Breast epithelium (tissue), 3 donors: Measurements from ENCODE around the gene GBF1.

Experiments
- POLR2A ChIP-seq: fragments of 450-650 bp; IDR thresholded peaks from one replicate; pipeline ENCODE4 v1.6.1; 2016; ENCODE audit warnings: antibody characterized with exemption, mild to moderate bottlenecking, moderate library complexity
- POLR2AphosphoS5 ChIP-seq, 3 donors: sonication (generic); formaldehyde crosslinking; IDR thresholded peaks; one replicate each; pipeline ENCODE4 v1.6.1; 2017; ENCODE audit warnings: antibody characterized with exemption in 3 of 3
- TF ChIP-seq, protein P1 (sequence below), 3 donors: fragments of 450-650 bp; IDR thresholded peaks; one replicate each; pipeline ENCODE4 v1.5.1; 2016 to 2017; ENCODE audit warnings: antibody characterized with exemption in 3 of 3, mild to moderate bottlenecking in 3 of 3, moderate library complexity in 3 of 3

GRCh38 chr10:102298899-102299298 is 53.6 kb downstream of the GBF1 start:
- TF ChIP-seq, protein P1, sequence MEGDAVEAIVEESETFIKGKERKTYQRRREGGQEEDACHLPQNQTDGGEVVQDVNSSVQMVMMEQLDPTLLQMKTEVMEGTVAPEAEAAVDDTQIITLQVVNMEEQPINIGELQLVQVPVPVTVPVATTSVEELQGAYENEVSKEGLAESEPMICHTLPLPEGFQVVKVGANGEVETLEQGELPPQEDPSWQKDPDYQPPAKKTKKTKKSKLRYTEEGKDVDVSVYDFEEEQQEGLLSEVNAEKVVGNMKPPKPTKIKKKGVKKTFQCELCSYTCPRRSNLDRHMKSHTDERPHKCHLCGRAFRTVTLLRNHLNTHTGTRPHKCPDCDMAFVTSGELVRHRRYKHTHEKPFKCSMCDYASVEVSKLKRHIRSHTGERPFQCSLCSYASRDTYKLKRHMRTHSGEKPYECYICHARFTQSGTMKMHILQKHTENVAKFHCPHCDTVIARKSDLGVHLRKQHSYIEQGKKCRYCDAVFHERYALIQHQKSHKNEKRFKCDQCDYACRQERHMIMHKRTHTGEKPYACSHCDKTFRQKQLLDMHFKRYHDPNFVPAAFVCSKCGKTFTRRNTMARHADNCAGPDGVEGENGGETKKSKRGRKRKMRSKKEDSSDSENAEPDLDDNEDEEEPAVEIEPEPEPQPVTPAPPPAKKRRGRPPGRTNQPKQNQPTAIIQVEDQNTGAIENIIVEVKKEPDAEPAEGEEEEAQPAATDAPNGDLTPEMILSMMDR (IDR thresholded peaks at IDR 0.05): no peak
- no peak for TF ChIP-seq POLR2A
- TF ChIP-seq POLR2AphosphoS5 (IDR thresholded peaks at IDR 0.05): no peak
